A549 (cell line): ENCODE results near the gene SLC43A3. TPM values are rescaled to one million over a fixed set of nuclear protein-coding genes. Genes with fewer than 3 reads are reported as not detected.

Experiments used
- ATAC-seq, 2 experiments: fragments of 200-7000 bp in 1 of 2; fragments of >200 bp in 1 of 2; cut with Nextera tagmentation in 1 of 2; cut with Tn5 transposase in 1 of 2; 3 replicates each; pipeline versions ENCODE4 v1.8.0 to v1.9.1; 2018 to 2020; ENCODE audit warnings: mild to moderate bottlenecking in 1 of 2, moderate library complexity in 1 of 2
- CTCF ChIA-PET: fragments of 300-600 bp; sonication (Branson Sonifier 250); formaldehyde crosslinking; extraction: SDS; loops from one replicate; lab custom pipeline; 2021; ENCODE audit warnings: antibody characterized with exemption, inconsistent platforms; lab: Yijun Ruan, JAX
- POLR2A ChIA-PET: fragments of 350-600 bp; formaldehyde crosslinking; extraction: SDS; loops from one replicate; lab custom pipeline; 2021; ENCODE audit warnings: antibody characterized with exemption, inconsistent platforms; lab: Yijun Ruan, JAX
- DNase-seq, 2 experiments: peaks; one replicate each; pipeline versions ENCODE4 v3.0.0 to v3.0.0-alpha.2; 2011 to 2016; ENCODE audit warnings: low read depth in 1 of 2, low spot score in 1 of 2
- FAIRE-seq: peaks from 2 replicates; lab custom pipeline; 2011; peaks lifted over from hg19 to GRCh38; lab: Jason Lieb, UNC
- H3K27ac ChIP-seq, 2 experiments: fragments of >200 bp; sonication (Bioruptor Twin); formaldehyde crosslinking; 3 replicates each; pipeline ENCODE4 v1.5.1; 2016 to 2017
- H3K4me1 ChIP-seq: fragments of >200 bp; sonication (Bioruptor Twin); formaldehyde crosslinking; 3 replicates; pipeline ENCODE4 v1.6.1; 2016
- H3K4me2 ChIP-seq: fragments of >200 bp; sonication (Bioruptor Twin); formaldehyde crosslinking; 3 replicates; pipeline ENCODE4 v1.6.1; 2016
- H3K4me3 ChIP-seq: fragments of >200 bp; sonication (Bioruptor Twin); formaldehyde crosslinking; 3 replicates; pipeline ENCODE4 v1.5.1; 2016
- H3K9me3 ChIP-seq: fragments of >200 bp; sonication (Bioruptor Twin); formaldehyde crosslinking; 3 replicates; pipeline ENCODE4 v1.6.1; 2016
- CBX2 ChIP-seq: fragments of 200-600 bp; sonication (generic); IDR thresholded peaks from 2 replicates; pipeline ENCODE4 v1.6.1; 2016; ENCODE audit warnings: low read depth, mild to moderate bottlenecking, borderline replicate concordance
- CHD2 ChIP-seq: fragments of 150-350 bp; IDR thresholded peaks from 2 replicates; pipeline ENCODE4 v1.6.1; 2014; ENCODE audit warnings: low read length; ENCODE audit not compliant: partially characterized antibody
- FOSB ChIP-seq: fragments of 250-450 bp; sonication (Bioruptor Pico); IDR thresholded peaks from 2 replicates; pipeline ENCODE4 v1.5.0; 2020; ENCODE audit warnings: mild to moderate bottlenecking, moderate library complexity
- KDM5A ChIP-seq: fragments of 200-600 bp; sonication (generic); IDR thresholded peaks from 2 replicates; pipeline ENCODE4 v1.6.1; 2016; ENCODE audit warnings: antibody characterized with exemption, mild to moderate bottlenecking
- MYC ChIP-seq: IDR thresholded peaks from 2 replicates; pipeline ENCODE4 v1.6.1; 2012; ENCODE audit warnings: mild to moderate bottlenecking, inconsistent platforms, low read length, improper control_type of control experiment, borderline replicate concordance
- RCOR1 ChIP-seq: fragments of 150-350 bp; IDR thresholded peaks from 2 replicates; pipeline ENCODE4 v1.6.1; 2014; ENCODE audit warnings: antibody characterized with exemption, low read length, low read depth
- TFCP2L1 ChIP-seq: fragments of 250-450 bp; sonication (Bioruptor Pico); IDR thresholded peaks from 2 replicates; pipeline ENCODE4 v1.5.0; 2021; ENCODE audit warnings: mild to moderate bottlenecking
- TP53 ChIP-seq: fragments of 250-450 bp; sonication (Bioruptor Pico); IDR thresholded peaks from 2 replicates; pipeline ENCODE4 v1.5.0; 2021; ENCODE audit warnings: mild to moderate bottlenecking, moderate library complexity
- ZNF302 ChIP-seq: fragments of 250-450 bp; sonication (Bioruptor Pico); IDR thresholded peaks from 2 replicates; pipeline ENCODE4 v1.9.0; 2021; ENCODE audit warnings: inconsistent platforms, mild to moderate bottlenecking, moderate library complexity
- WGBS: methylation state at CpG from one replicate; pipeline ENCODE4 v1.1.6; 2017; ENCODE audit errors: missing lambda C conversion rate; 5-methylcytosine and 5-hydroxymethylcytosine counted together
- polyA plus RNA-seq, 4 experiments: library from polyadenylated mRNA; depleted of rRNA in 3 of 4; stranded (reverse); fragments of >200 nt; fragmentation: RNase III in 1 of 4; extraction: RNeasy Plus Mini Kit Qiagen cat#74134 plus additional on column Dnase treatment in 1 of 4; gene quantifications; 2 replicates in 3 of 4; 3 replicates in 1 of 4; pipeline ENCODE4 v1.2.3, GENCODE V29; 2011 to 2017
- TF ChIP-seq, protein P1 (sequence below): IDR thresholded peaks from 2 replicates; pipeline ENCODE4 v1.6.1; 2012; ENCODE audit warnings: low read depth, borderline replicate concordance
- TF ChIP-seq, protein P2 (sequence below): fragments of >200 bp; sonication (Bioruptor Twin); formaldehyde crosslinking; IDR thresholded peaks from 3 replicates; pipeline ENCODE4 v1.5.1; 2016
- TF ChIP-seq, protein P3 (sequence below): fragments of 450-650 bp; IDR thresholded peaks from 2 replicates; pipeline ENCODE4 v1.6.1; 2014; ENCODE audit warnings: antibody characterized with exemption
- TF ChIP-seq, protein P4 (sequence below): fragments of 200-600 bp; sonication (generic); IDR thresholded peaks from 2 replicates; pipeline ENCODE4 v1.6.1; 2016; ENCODE audit warnings: antibody characterized with exemption, mild to moderate bottlenecking, moderate library complexity
- TF ChIP-seq, protein P5 (sequence below): IDR thresholded peaks from 2 replicates; pipeline ENCODE4 v1.6.1; 2012
- TF ChIP-seq, protein P6 (sequence below): fragments of >200 bp; sonication (Bioruptor Twin); formaldehyde crosslinking; IDR thresholded peaks from 3 replicates; pipeline ENCODE4 v1.6.1; 2016

Gene SLC43A3
- polyA plus RNA-seq, 2 of the 4 experiments (the other 2 are of a cell fraction) = 0.12 to 0.30 TPM

DNA sequence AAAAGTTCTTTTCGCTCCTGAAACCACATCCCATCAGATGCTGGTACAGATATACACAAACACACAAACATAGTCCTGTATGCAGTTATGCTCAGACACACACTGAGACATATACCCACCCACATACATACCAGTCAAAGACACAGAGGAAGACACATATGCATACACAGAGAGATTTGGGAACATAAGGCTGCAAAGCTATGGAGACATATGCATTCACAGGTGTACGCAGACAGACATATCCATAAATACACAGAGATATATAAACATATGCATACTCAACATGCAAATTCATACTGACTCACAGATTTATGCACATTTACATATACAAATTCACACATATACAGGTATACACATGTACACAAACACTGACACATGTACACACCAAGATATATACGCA lies 52.0 kb downstream of the SLC43A3 start:
- ATAC-seq (no peak), DNase-seq (no peak), FAIRE-seq (no peak)
- Histone ChIP-seq H3K4me3 (no peak overlapping the region), H3K27ac (no peak overlapping the region), H3K4me1 (peaks cover 17% of the 10 kb centered on the region; the same call in 2 of the 3 replicates), H3K4me2 (no peak overlapping the region), H3K9me3 (no peaks in the 10 kb centered on the region)
- CTCF ChIA-PET = no interaction called here
- WGBS = 97% methylated on average over 3 of the region's 3 CpGs
- TF ChIP-seq CBX2 = no peak
- no peak for TF ChIP-seq FOSB (CRISPR knock-in tag)
- TF ChIP-seq CHD2 = no peak
- TF ChIP-seq, protein P1, sequence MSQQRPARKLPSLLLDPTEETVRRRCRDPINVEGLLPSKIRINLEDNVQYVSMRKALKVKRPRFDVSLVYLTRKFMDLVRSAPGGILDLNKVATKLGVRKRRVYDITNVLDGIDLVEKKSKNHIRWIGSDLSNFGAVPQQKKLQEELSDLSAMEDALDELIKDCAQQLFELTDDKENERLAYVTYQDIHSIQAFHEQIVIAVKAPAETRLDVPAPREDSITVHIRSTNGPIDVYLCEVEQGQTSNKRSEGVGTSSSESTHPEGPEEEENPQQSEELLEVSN = no peak
- TF ChIP-seq RCOR1 = no peak
- TF ChIP-seq, protein P2, sequence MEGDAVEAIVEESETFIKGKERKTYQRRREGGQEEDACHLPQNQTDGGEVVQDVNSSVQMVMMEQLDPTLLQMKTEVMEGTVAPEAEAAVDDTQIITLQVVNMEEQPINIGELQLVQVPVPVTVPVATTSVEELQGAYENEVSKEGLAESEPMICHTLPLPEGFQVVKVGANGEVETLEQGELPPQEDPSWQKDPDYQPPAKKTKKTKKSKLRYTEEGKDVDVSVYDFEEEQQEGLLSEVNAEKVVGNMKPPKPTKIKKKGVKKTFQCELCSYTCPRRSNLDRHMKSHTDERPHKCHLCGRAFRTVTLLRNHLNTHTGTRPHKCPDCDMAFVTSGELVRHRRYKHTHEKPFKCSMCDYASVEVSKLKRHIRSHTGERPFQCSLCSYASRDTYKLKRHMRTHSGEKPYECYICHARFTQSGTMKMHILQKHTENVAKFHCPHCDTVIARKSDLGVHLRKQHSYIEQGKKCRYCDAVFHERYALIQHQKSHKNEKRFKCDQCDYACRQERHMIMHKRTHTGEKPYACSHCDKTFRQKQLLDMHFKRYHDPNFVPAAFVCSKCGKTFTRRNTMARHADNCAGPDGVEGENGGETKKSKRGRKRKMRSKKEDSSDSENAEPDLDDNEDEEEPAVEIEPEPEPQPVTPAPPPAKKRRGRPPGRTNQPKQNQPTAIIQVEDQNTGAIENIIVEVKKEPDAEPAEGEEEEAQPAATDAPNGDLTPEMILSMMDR = no peak
- POLR2A ChIA-PET = no interaction called here

DNA sequence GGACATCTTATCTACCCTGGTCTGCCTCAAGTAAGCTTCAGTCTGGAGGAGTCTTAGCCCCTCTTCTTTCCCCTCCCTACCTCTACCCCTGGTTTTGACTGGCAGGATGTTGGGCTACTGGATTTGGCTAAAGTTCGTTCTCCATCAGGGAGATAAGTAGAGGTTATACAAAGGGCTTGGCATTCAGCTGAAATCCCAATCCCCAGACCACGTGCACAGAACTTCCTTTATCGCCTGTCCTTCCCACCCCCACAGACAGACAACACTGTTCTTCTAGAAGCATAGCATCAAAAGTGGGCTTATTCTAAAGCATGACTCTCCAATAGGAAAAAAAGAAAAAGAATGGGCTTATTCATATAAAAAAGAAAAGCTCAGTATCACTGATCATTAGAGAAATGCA lies 53.8 kb downstream of the SLC43A3 start:
- DNase-seq (no peak), ATAC-seq (no peak), FAIRE-seq (no peak)
- TF ChIP-seq, protein P3, sequence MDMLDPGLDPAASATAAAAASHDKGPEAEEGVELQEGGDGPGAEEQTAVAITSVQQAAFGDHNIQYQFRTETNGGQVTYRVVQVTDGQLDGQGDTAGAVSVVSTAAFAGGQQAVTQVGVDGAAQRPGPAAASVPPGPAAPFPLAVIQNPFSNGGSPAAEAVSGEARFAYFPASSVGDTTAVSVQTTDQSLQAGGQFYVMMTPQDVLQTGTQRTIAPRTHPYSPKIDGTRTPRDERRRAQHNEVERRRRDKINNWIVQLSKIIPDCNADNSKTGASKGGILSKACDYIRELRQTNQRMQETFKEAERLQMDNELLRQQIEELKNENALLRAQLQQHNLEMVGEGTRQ = no peak
- no peak for TF ChIP-seq ZNF302 (CRISPR knock-in tag)
- TF ChIP-seq TFCP2L1 (CRISPR knock-in tag) = no peak
- TF ChIP-seq TP53 (CRISPR knock-in tag) = no peak
- H3K27ac ChIP-seq = no peak overlapping the region
- H3K4me2 ChIP-seq = no peak overlapping the region
- peaks cover 16% of the 10 kb centered on the region; the same call in 2 of the 3 replicates for H3K4me1 ChIP-seq
- ChIA-PET CTCF (interaction anchor here (0.8 to 1.9 kb wide), 5 partner anchors 10 to 87 kb away, joined by 3 to 7 read pairs (median 4); partner anchors contain the start of gene RTN4RL2), POLR2A (no interaction called here)
- H3K9me3 ChIP-seq = no peaks in the 10 kb centered on the region
- 53% methylated on average over 3 of the region's 3 CpGs for WGBS
- no peak overlapping the region for H3K4me3 ChIP-seq

DNA sequence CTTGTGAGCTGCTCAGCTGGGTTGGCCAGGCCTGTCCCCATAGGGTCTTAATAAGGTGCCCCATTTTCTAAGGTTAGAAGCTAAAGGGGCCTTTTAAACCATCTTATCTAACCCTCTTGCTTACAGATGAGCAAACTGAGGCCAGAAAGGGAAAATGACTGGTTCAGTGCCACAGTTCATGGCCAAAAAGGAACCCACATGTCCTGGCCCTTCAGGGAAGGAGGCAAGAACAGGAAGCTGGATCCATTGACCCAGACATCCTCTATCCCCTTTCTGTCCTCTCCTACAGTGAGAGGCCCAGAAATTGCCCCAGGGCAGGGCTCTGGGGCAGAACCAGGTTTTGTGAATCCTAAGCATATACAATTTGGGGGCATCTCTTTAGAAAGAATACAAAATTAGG lies 56.0 kb downstream of the SLC43A3 start:
- ATAC-seq (no peak), DNase-seq (no peak), FAIRE-seq (no peak)
- Histone ChIP-seq H3K4me1 (no peaks in the 10 kb centered on the region), H3K4me2 (no peak overlapping the region), H3K4me3 (no peak overlapping the region), H3K9me3 (no peaks in the 10 kb centered on the region), H3K27ac (no peak overlapping the region)
- CTCF ChIA-PET = interaction anchor here (0.6 to 1.2 kb wide), 4 partner anchors 8 to 122 kb away, joined by 3 to 4 read pairs (median 3); no protein-coding TSS in a partner anchor
- TF ChIP-seq KDM5A (no peak), MYC (no peak), TP53 (CRISPR knock-in tag) (no peak), TFCP2L1 (CRISPR knock-in tag) (no peak)
- TF ChIP-seq, protein P4, sequence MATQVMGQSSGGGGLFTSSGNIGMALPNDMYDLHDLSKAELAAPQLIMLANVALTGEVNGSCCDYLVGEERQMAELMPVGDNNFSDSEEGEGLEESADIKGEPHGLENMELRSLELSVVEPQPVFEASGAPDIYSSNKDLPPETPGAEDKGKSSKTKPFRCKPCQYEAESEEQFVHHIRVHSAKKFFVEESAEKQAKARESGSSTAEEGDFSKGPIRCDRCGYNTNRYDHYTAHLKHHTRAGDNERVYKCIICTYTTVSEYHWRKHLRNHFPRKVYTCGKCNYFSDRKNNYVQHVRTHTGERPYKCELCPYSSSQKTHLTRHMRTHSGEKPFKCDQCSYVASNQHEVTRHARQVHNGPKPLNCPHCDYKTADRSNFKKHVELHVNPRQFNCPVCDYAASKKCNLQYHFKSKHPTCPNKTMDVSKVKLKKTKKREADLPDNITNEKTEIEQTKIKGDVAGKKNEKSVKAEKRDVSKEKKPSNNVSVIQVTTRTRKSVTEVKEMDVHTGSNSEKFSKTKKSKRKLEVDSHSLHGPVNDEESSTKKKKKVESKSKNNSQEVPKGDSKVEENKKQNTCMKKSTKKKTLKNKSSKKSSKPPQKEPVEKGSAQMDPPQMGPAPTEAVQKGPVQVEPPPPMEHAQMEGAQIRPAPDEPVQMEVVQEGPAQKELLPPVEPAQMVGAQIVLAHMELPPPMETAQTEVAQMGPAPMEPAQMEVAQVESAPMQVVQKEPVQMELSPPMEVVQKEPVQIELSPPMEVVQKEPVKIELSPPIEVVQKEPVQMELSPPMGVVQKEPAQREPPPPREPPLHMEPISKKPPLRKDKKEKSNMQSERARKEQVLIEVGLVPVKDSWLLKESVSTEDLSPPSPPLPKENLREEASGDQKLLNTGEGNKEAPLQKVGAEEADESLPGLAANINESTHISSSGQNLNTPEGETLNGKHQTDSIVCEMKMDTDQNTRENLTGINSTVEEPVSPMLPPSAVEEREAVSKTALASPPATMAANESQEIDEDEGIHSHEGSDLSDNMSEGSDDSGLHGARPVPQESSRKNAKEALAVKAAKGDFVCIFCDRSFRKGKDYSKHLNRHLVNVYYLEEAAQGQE = no peak
- TF ChIP-seq, protein P5, sequence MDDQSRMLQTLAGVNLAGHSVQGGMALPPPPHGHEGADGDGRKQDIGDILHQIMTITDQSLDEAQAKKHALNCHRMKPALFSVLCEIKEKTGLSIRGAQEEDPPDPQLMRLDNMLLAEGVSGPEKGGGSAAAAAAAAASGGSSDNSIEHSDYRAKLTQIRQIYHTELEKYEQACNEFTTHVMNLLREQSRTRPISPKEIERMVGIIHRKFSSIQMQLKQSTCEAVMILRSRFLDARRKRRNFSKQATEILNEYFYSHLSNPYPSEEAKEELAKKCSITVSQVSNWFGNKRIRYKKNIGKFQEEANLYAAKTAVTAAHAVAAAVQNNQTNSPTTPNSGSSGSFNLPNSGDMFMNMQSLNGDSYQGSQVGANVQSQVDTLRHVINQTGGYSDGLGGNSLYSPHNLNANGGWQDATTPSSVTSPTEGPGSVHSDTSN = no peak
- TF ChIP-seq, protein P6, sequence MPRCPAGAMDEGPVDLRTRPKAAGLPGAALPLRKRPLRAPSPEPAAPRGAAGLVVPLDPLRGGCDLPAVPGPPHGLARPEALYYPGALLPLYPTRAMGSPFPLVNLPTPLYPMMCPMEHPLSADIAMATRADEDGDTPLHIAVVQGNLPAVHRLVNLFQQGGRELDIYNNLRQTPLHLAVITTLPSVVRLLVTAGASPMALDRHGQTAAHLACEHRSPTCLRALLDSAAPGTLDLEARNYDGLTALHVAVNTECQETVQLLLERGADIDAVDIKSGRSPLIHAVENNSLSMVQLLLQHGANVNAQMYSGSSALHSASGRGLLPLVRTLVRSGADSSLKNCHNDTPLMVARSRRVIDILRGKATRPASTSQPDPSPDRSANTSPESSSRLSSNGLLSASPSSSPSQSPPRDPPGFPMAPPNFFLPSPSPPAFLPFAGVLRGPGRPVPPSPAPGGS = no peak
- POLR2A ChIA-PET = no interaction called here
